Superior temporal gyrus (tissue), 1 donor: ENCODE measurements around the gene LRRTM2.
A peak's percentile ranks its signal among the peaks of the same experiment; 100 is the strongest.

ENCODE experiments used
- DNase-seq: peaks from one replicate; pipeline ENCODE4 v3.0.0-alpha.2; 2016; ENCODE audit errors: extremely low spot score

Gene LRRTM2

GRCh38 chr5:138884094-138884493 lies 9.0 kb upstream of the LRRTM2 start:
- DNase-seq, result no peak

GRCh38 chr5:138883211-138883610 lies 8.1 kb upstream of the LRRTM2 start:
- no peak for DNase-seq

- no peak for DNase-seq
Observed at GRCh38 chr5:138878437-138879235, 3.5 kb upstream of the LRRTM2 start.

- no peak for DNase-seq
Observed at GRCh38 chr5:138876811-138877210, 1.7 kb upstream of the LRRTM2 start.

- DNase-seq, result no peak
Observed at GRCh38 chr5:138875946-138876345, 811 bp upstream of the LRRTM2 start.

- DNase-seq, result no peak
Observed at GRCh38 chr5:138875552-138875875, 379 bp upstream of the LRRTM2 start.

- DNase-seq, result peak; percentile 85
Observed at GRCh38 chr5:138874241-138874640, 894 bp downstream of the LRRTM2 start.

GRCh38 chr5:138873466-138874221 lies 1.5 kb downstream of the LRRTM2 start:
- peak; percentile 71 for DNase-seq

GRCh38 chr5:138872841-138873465 lies 2.2 kb downstream of the LRRTM2 start:
- peak; percentile 64 for DNase-seq

GRCh38 chr5:138870611-138871010 lies 4.5 kb downstream of the LRRTM2 start:
- DNase-seq, result peak; percentile 79

- peak; percentile 78 for DNase-seq
Observed at GRCh38 chr5:138869763-138870500, 5.2 kb downstream of the LRRTM2 start.

- DNase-seq, result no peak
Observed at GRCh38 chr5:138869038-138869437, 6.1 kb downstream of the LRRTM2 start.

- no peak for DNase-seq
Observed at GRCh38 chr5:138867011-138867410, 8.1 kb downstream of the LRRTM2 start.

GRCh38 chr5:138853132-138853531 lies 22.0 kb downstream of the LRRTM2 start:
- no peak for DNase-seq

- no peak for DNase-seq
Observed at GRCh38 chr5:138850865-138851435, 24.2 kb downstream of the LRRTM2 start.

- DNase-seq, result no peak
Observed at GRCh38 chr5:138849882-138850281, 25.3 kb downstream of the LRRTM2 start.

GRCh38 chr5:138849439-138849838 lies 25.7 kb downstream of the LRRTM2 start:
- DNase-seq, result no peak

GRCh38 chr5:138844812-138845513 lies 30.2 kb downstream of the LRRTM2 start:
- no peak for DNase-seq

GRCh38 chr5:138844125-138844461 lies 31.0 kb downstream of the LRRTM2 start:
- no peak for DNase-seq

GRCh38 chr5:138843316-138844124 lies 31.6 kb downstream of the LRRTM2 start:
- no peak for DNase-seq
